NCI-H446 treated with DMSO at 0.1 percent for 48 hours (cell line): ENCODE measurements around the gene TMEM92.

Source experiments
- DNase-seq: peaks from one replicate; lab custom pipeline; 2025; lab: John Stamatoyannopoulos, UW

The TMEM92 gene

DNA sequence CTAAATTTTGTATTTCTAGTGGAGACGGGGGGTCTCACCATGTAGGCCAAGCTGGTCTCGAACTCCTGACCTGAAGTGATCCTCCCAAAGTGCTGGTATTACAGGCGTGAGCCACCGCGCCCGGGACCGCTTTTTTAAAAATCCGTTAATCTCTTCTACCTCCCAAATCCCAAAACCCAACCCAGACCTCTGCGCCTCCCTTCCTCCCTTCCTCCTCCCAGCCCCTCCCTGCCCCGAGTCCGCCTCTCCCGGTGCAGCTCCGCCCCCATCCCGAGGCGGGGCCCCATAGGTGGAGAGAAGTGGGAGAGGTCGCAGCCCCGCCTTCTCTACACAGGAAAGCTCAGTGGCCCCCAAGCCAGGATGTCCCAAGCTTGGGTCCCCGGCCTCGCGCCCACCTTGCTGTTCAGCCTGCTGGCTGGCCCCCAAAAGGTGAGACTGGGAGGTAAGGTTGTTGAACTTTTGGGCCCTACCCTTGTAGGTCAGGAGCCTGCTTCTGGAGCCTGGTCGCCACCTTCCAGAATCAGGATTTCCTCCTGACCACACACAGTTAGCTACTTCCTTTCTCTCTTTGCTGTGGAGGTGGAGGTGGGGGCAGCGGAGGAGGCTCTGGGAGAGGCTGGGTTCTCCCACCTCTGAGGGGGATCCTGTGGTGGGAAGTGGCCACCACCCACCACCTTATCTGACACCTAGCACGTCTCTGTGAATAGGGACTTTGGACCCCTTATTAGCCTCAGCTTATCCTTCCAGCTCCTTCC is at the start of gene TMEM92:
TMEM92 (plus strand) TSS at position 325 of the 755 bp plus-strand sequence; CDS start at position 361, 36 bp downstream.
- DNase-seq = no peak

DNA sequence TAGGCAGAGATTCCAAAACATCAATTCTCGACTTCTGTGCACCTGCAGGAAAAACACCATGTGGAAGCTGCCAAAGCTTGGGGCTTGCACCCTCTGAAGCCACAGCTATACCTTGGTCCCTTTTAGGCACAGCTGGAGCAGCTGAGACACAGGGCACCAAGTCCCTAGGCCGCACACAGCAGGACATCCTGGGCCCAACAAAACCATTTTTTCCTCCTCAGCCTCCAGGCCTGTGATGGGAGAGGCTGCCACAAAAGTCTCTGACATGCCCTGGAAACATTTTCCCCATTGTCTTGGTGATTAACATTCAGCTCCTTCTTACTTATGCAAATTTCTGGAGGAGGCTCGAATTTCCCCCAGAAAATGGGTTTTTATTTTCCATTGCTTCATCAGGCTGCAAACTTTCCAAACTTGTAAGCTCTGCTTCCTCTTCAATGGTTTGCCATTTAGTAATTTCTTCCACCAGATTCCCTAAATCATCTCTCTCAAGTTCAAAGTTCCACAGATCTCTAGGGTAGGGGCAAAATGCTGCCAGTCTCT is 48.5 kb upstream of the TMEM92 start:
- no peak for DNase-seq

DNA sequence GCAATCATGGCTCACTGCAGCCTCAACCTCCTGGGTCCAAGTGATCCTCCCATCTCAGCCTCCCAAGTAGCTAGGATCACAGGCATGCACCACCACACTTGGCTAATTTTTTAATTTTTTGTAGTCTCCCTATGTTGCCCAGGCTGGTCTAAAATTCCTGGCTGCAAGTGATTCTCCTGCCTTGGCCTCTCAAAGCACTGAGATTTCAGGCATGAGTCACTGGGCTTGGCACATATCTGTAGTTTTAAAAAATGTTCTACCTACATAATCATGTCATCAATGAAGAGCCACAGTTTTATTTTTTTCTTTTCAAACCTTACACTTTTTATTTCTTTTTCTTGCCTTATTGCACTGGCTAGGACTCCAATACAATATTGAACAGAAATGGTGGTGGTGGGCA is 39.7 kb upstream of the TMEM92 start:
- no peak for DNase-seq

DNA sequence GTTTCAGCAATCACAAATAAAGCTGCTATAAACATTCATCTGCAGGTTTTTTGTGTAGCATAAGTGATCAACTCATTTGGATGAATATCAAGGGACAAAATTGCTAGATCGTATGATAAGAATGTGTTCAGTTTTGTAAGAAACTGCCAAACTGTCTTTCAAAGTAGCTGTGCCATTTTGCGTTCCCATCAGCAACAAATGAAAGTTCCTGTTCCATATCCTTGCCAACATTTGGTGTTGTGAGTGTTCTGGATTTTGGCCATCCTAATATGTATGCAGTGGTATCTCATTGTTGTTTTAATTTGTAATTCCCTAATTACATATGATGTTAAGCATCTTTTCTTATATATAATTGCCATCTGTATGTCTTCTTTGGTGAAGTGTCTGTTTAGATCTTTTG is 36.4 kb upstream of the TMEM92 start:
- no peak for DNase-seq

DNA sequence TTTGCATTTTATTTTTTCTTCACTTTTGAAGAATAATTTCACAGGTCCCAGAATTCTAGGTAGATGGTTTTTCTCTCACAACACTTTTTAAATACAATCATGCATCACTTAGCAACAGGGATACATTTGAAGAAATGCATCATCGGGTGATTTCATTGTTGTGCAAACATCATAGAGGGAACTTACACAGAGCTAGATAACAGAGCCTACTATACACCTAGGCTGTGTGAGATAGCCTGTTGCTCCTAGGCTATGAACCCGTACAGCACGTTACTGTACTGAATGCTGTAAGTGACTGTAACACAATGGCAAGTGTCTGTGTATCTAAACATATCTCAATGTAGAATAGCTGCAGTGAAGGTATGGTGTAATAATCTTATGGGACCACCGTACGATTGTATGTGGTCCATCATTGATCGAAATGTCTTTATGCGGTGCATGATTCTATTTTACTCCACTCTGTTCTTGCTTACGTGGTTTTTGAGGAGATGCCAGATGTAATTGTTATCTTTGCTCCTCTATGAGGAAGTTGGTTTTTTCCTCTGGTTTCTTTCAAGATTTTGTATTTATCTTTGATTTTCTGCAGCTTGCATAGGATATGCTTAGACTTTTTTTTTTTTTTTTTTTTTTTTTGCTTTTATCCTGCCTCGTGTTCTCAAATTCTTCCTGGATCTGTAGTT is 35.5 kb upstream of the TMEM92 start:
- no peak for DNase-seq

DNA sequence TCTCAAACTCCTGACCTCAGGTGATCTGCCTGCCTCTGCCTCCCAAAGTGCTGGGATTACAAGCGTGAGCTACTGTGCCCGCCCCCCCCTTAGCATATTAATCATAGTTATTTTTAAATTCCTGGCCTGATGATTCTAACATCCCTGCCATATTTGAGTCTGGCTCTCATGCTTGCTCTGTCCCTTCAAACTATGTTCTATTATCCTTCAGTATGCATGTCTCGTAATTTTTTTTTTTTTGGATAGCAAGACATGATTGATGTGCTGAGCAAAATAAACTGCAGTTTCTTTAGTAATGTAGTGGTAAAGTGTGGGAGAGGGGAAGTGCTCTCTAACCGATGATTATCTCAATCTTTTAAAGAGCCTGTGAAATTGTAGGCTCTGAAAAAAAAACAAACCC is 34.3 kb upstream of the TMEM92 start:
- no peak for DNase-seq

DNA sequence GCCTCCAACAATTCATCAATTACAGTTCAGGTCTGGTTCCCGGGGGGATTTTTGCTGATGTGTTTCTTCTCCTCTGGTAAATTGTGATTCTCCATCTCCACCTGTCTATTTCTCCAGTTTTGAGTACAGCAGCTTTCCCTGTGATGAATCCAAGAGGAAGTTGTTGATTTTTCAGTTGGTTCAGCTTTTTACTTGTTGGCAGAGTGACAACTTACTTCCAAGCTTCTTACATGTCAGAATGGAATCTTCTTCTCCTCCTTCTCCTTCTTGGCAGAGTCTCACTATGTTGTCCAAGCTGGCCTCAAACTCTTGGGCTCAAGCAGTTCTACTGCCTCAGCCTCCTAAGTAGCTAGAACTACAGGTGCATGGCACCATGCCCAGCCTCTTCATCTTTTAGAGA is 33.4 kb upstream of the TMEM92 start:
- DNase-seq = no peak

DNA sequence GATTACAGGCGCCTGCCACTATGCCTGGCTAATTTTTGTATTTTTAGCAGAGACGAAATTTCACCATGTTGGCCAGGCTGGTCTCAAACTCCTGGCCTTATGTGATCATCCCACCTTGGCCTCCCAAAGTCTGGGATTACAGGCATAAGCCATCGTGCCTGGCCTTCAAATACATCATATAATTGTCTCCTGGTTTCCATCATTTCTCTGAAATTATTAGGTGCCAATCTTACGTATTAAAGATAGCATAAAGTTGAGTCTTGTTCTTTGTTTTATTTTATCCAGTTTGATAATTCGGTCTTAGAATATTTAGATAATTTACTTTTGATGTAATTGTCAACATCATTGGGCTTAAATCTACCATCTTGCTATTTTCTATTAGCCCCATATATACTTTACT is 32.8 kb upstream of the TMEM92 start:
- DNase-seq = no peak

DNA sequence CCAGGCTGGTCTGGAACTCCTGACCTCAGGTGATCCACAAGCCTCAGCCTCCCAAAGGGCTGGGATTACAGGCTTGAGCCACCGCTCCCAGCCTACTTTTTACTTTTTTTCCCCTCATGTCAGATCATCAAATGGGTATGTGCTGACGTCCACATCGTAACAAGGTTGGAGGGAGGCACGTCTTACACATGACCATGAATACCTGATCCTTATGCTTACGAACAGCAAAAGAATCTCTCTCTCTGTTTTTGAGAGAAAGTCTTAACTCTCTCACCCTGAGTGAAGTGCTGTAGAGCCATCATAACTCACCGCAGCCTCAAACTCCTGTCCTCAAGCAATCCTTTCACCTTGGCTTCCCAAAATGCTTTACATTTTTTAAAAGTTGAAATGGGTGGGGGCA is 29.5 kb upstream of the TMEM92 start:
- DNase-seq = no peak

DNA sequence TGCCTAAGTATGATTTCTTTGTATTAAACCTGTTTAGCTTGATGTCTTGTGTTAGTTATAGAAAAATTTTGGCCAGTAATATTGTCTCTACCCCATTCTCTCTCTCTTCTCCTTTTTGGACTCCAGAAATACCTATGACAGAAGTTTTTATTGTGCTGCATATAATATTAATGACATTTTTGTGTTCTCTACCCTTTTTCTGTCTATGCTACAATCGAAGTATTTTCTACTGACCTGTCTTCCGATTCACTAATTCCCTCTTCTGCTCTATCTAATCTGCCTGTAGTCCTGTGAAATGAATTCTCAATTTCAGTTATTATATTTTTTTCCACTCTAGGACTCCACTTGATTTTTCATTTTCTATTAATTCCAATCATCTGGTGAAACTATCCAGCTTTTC is 26.0 kb upstream of the TMEM92 start:
- no peak for DNase-seq

DNA sequence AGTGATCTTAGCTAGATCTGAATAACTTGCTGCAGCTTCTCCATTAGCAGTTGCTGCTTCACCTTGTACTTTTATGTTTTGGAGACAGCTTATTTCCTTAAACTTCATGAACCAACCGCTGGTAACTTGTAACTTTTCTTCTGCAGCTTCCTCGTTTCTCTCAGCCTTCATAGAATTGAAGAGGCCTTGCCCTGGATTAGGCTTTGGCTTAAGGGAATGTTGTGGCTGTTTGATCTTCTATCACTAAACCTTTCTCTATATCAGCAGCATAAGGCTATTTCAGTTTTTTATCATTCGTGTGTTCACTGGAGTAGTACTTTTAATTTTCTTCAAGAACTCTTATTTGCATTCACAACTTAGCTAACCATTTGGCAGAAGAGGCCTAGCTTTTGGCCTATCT is 21.5 kb upstream of the TMEM92 start:
- DNase-seq = no peak

DNA sequence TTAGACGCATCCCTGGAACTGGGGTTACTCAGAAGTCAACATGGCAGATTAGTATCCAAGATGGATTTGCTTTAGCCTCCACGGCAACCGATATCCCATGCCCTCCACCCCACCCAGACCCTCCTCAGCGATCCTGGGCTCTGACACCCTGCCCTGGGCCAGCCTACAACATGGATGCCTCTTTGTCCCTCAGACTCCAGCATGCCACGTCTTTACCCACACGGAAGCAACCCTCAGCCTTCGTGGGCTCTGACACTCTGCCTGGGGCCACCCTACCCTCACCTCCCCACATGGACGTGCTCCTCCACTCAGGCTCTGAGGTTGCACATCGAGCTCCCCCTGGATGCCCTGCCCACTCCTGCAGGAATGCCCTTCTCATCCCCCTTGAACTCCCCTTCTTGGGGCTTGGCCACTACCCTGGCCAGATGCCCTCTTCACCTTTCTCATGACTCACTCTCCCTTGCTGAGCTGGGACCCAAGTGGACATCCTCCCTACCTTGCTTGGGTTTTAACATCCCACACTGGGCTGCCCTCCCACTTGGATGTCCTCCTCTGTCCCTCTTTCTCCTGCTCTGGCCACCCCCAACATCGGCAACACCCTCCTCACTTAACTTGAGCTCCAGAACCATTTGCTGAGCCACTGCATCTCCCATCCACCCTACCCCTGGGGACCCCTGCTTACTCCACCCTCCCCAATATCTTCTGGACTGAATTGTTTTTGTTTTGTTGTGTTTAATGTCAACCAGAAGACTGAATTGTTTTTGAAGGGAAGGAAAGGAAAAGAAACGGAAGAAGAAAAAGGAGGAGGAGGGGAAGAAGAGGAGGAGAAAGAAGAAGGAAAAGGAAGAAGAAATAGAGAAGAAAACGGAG is 18.3 kb upstream of the TMEM92 start:
- DNase-seq = no peak

DNA sequence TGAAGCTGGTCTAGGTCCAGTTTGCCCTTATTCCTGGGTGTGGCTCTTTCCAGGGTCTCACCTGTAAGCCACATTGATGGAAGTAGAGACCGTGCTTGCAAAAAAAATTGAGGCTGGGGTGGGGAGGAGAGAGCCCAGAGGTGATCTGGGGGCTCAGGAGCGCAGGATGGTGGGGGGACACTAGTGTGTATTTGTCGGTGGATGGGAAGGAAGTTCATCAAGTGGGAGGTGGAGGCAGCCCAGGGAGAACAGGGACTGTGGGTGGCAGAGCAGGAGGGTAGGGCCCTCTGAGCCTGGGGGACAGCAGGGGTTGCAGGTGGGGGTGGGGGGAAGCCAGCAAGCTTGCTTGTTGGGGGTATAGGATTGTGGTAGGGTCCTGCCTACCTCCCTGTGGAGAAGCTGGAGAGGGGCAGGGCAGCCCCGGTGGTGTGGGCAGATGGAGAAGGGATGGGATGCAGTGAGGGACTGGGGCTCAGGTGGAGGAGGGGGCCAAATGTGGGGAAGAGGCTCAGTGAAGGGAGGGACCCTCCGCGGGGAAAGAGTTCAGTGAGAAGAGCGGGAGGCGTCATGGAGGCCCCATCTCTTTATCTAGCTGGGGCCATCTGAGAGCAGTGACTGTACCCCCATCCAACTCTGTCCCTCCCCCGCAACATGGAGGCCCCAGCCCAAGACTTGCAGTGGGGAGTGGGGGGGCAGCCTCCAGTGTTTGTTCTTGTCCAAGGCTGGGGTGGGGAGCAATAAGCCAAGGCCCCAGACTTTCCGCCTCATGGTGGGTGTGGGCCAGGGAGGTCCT is 17.2 kb upstream of the TMEM92 start:
- no peak for DNase-seq

DNA sequence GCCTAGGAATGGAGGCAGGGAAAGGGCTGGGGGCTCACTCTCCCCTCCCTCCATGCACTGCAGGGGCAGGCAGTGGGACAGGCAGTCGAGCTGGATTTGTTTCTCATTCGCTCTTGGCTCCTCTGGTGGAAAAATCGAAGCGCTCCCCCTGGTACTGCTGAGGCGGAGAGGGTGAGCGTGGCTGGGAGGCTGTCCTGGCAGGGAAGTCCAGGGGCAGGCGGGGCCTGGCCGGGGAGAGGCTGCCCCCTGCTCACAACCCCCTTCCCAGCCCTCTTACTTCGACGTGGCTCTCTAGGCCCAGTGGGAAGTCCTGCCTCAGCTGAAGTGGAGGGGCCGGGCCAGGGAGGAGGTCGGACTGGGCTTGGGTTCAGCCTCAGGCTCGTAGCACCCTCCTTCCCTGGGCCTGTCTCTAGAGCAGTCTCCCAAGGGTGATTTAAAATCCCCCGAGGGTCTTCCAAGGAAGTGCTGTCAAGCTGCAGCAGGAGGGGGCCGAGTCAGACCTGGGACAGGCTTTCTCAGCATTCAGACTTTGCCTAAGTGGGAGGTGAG is 16.5 kb upstream of the TMEM92 start:
- no peak for DNase-seq

DNA sequence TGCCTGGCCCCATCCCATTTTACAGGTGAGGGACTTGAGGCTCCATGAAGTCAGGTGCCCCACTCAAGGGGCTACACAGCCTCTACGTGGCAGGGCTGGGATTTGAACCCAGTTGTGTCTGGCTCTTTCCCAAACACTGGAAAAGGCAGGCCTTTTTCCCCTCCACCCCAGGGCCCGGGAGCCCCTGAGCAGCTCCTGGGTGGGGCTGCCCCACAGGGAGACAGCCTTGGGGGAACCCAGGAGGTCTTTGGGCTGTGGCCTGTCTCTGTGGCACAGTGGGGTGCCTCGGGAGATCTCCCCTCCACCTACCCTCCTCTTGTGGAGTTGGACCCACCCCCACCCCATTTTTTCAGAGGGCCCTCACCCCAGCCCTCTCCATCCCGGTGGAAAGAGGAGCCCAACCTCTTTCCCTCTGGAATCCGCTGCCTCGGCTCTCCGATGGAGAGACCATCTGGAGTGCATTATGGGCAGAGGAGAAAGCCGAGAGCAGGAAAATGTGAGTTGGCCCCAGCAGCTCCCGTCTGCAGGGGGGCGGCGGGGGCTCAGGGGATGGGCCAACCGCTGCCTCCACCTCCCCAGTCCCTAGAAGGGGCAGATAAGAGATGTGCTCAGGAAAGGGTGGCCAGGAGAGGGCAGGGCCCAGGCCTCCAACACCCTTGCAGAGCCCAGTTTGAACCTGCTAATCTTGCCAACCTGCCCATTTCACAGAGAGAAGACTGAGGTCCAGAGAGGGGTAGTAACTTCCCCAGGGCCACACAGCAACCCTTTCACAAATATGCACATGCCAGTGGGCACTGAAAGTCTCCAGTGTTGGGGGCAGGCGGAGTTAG is 15.4 kb upstream of the TMEM92 start:
- no peak for DNase-seq

DNA sequence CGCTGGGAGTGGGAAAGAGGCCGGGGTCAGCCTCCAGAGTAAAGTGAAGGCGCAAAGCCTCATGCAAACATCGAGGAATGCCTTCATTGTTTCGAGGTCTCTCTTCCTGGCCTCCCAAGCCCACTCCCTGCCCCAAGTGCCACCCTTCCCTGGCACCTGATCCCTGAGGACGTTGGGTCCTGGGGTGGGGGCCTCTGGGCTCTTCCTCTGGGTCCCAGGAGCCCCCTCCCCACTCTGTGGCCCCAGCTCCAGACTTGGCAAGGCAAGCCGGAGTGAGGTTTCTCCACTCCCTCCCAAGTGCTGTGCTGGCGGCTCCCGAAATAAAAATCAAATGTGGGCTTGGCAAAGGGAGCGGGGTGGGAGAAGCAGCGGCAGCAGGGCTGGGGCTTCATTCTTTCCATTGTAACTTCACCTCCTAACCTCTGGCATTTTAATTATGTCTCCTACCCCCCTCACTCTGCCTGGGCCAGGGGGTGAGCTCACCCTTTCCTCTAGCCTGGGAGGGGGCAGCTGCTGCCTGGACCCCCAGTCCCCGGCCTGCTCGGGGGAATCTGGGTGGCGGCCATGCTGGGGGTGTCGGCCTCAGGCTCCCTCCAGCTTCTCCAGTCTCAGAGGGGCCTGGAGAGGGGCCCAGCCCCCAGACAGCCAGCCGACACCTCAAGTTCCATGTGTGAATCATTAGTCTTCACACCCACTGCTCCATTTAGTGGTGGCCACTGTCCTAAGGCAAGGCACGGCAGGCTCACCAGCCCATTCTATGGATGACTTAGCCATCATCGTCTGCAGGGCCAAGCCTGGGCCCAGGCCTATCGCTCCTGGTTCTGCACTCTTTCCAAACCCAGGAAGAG is 14.6 kb upstream of the TMEM92 start:
- no peak for DNase-seq

DNA sequence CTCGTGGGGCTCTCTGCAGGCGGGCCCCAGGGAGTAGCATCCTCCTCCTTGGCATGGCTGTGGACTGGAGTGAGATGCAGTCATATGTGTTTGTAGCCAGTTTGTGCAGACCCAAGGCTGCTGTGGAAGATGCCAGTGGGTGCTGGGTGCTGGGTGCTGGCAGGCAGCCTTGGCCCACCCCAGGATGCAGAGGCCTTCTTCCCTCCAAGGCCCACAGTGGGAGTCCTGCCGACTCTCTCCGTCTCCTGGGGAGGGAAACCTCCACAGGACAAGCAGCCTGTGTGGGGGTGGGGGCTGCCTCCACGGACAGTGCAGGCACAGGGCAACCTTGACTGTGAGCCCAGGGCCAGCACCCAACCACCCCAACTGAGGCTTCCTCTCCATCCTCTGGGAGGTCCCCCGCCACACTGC is 13.8 kb upstream of the TMEM92 start:
- no peak for DNase-seq

DNA sequence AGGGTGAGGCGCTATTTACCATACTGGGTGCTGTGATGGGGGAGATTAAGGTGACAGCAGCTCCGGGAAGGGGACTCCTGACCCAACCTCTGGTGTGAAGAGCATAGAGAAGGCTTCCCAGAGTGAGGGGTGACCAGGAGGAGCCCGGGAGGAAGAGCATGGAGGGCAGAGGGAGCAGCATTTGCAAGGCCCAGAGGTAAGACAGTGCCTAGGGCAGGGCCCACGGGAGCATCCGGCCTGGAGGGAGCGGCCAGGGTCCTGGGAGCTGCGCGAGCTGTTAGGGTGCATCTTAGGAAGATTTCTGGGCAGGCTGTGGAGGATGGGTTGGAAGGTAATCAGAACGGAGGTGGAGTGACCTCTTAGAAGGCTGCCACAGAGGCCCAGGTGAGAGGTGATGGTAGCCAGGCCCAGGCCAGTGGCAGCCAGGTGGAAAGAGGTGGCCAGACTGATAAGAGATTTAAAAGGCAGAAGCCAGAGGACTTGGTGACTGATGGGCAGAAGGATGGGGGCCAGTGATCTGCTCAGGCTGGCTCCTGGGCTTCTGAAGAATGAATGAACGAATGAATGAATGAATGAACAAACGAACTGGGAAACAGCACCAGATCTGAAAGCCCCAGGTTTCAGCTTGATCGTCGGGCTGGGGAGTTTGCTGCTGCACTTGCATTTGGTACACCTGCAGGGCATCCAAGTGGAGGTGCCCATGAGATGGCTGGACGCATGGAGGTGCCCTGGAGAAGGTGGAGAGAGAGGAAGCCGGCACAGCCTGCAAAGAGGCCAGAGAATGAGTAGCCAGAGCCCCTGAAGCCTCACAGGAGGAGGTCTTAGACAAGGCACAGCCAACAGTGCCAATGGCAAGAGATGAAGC is 13.0 kb upstream of the TMEM92 start:
- DNase-seq = no peak
